GM21447 (cell line): ENCODE data around the gene TRPM3.

Experiments
- ATAC-seq: cut with Tn5 transposase; IDR thresholded peaks from one replicate; pipeline ENCODE4 v1.9.1; 2021; ENCODE audit not compliant: unreplicated experiment

Gene TRPM3

GRCh38 chr9:71098801-71099200, 22.6 kb downstream of the TRPM3 start:
- ATAC-seq = no peak

- ATAC-seq = no peak
Measured at GRCh38 chr9:71097671-71098070, 23.8 kb downstream of the TRPM3 start.

- ATAC-seq = no peak
Measured at GRCh38 chr9:71096421-71097108, 24.9 kb downstream of the TRPM3 start.

GRCh38 chr9:71094708-71095251, 26.6 kb downstream of the TRPM3 start:
- no peak for ATAC-seq

GRCh38 chr9:71090896-71091295, 30.5 kb downstream of the TRPM3 start:
- no peak for ATAC-seq

- ATAC-seq = no peak
Measured at GRCh38 chr9:71079451-71079850, 42.0 kb downstream of the TRPM3 start.

- no peak for ATAC-seq
Measured at GRCh38 chr9:71076096-71076495, 45.3 kb downstream of the TRPM3 start.

GRCh38 chr9:71073494-71073893, 47.9 kb downstream of the TRPM3 start:
- ATAC-seq = no peak

- no peak for ATAC-seq
Measured at GRCh38 chr9:71072587-71072986, 48.8 kb downstream of the TRPM3 start.

- ATAC-seq = no peak
Measured at GRCh38 chr9:71071633-71072032, 49.8 kb downstream of the TRPM3 start.

GRCh38 chr9:71058660-71059059, 62.8 kb downstream of the TRPM3 start:
- ATAC-seq = no peak

GRCh38 chr9:71052287-71052686, 69.1 kb downstream of the TRPM3 start:
- ATAC-seq = no peak

GRCh38 chr9:71048280-71048679, 73.1 kb downstream of the TRPM3 start:
- no peak for ATAC-seq

GRCh38 chr9:71042448-71042990, 78.9 kb downstream of the TRPM3 start:
- no peak for ATAC-seq

- no peak for ATAC-seq
Measured at GRCh38 chr9:71037521-71037920, 83.9 kb downstream of the TRPM3 start.

- ATAC-seq = no peak
Measured at GRCh38 chr9:71036501-71036900, 84.9 kb downstream of the TRPM3 start.

GRCh38 chr9:71032779-71033178, 88.6 kb downstream of the TRPM3 start:
- no peak for ATAC-seq

GRCh38 chr9:71025728-71026127, 95.7 kb downstream of the TRPM3 start:
- ATAC-seq = no peak

- ATAC-seq = no peak
Measured at GRCh38 chr9:71025201-71025600, 96.2 kb downstream of the TRPM3 start.

- no peak for ATAC-seq
Measured at GRCh38 chr9:71010258-71010657, 111.2 kb downstream of the TRPM3 start.

- no peak for ATAC-seq
Measured at GRCh38 chr9:71005456-71005855, 116.0 kb downstream of the TRPM3 start.

GRCh38 chr9:71004196-71004595, 117.2 kb downstream of the TRPM3 start:
- no peak for ATAC-seq

- no peak for ATAC-seq
Measured at GRCh38 chr9:71003346-71003745, 118.1 kb downstream of the TRPM3 start.
